IPS-15b (cell line): ENCODE data around the gene CEP95.

Source experiments
- H3K27me3 ChIP-seq: one replicate; pipeline ENCODE4 v1.6.1; 2013; ENCODE audit warnings: low read length; ENCODE audit not compliant: control insufficient read depth, insufficient read depth
- H3K36me3 ChIP-seq: one replicate; pipeline ENCODE4 v1.6.1; 2013; ENCODE audit warnings: low read length; ENCODE audit not compliant: control insufficient read depth, insufficient read depth
- H3K4me1 ChIP-seq: one replicate; pipeline ENCODE4 v1.6.1; 2013; ENCODE audit warnings: mild to moderate bottlenecking, low read length; ENCODE audit not compliant: control insufficient read depth, insufficient read depth
- H3K4me3 ChIP-seq: one replicate; pipeline ENCODE4 v1.5.1; 2013; ENCODE audit warnings: low read depth, low read length
- H3K9ac ChIP-seq: one replicate; pipeline ENCODE4 v1.6.1; 2013; ENCODE audit warnings: low read depth, mild to moderate bottlenecking, low read length
- H3K9me3 ChIP-seq: one replicate; pipeline ENCODE4 v1.6.1; 2013; ENCODE audit warnings: mild to moderate bottlenecking, low read length; ENCODE audit not compliant: control insufficient read depth, insufficient read depth

Gene CEP95

GRCh38 chr17:64580384-64581315 lies 73.9 kb downstream of the CEP95 start:
- H3K9ac ChIP-seq: no peak overlapping the region
- H3K36me3 ChIP-seq: no peaks in the 10 kb centered on the region
- H3K4me3 ChIP-seq: no peak overlapping the region

DNA sequence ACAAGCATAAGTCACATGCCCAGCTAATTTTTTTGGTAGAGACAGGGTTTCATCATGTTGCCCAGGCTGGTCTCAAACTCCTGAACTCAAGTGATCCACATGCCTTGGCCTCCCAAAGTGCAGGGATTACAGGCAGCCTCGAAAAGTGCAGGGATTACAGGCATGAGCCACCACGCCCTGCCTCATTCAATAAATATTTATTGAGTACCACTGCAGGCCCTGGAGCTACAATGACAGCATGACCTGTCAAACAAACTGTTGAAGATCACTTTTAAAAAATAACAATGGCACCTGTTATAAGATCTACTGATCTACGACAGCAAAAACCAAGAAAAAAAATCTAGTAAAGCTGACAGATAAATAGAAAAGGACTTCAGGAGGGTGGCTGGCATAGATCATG lies 76.3 kb downstream of the CEP95 start:
- no peak overlapping the region for H3K4me3 ChIP-seq
- H3K36me3 ChIP-seq: no peaks in the 10 kb centered on the region
- H3K4me1 ChIP-seq: no peaks in the 10 kb centered on the region
- H3K27me3 ChIP-seq: no peaks in the 10 kb centered on the region
- H3K9ac ChIP-seq: no peak overlapping the region
- H3K9me3 ChIP-seq: no peaks in the 10 kb centered on the region

More at GRCh38 chr17:64580384-64581315, 73.9 kb downstream of the CEP95 start:
- no peaks in the 10 kb centered on the region for H3K4me1 ChIP-seq
- no peaks in the 10 kb centered on the region for H3K9me3 ChIP-seq
- H3K27me3 ChIP-seq: no peaks in the 10 kb centered on the region

GRCh38 chr17:64585146-64585545 lies 78.4 kb downstream of the CEP95 start:
- no peak overlapping the region for H3K4me3 ChIP-seq
- H3K36me3 ChIP-seq: no peaks in the 10 kb centered on the region
- H3K9ac ChIP-seq: no peak overlapping the region
- H3K4me1 ChIP-seq: no peaks in the 10 kb centered on the region
- no peaks in the 10 kb centered on the region for H3K9me3 ChIP-seq
- H3K27me3 ChIP-seq: no peaks in the 10 kb centered on the region
